ENCODE measurements around the gene ANKS3.
A peak's percentile ranks its signal among the peaks of the same experiment; 100 is the strongest.

ANKS3 gene

DNA sequence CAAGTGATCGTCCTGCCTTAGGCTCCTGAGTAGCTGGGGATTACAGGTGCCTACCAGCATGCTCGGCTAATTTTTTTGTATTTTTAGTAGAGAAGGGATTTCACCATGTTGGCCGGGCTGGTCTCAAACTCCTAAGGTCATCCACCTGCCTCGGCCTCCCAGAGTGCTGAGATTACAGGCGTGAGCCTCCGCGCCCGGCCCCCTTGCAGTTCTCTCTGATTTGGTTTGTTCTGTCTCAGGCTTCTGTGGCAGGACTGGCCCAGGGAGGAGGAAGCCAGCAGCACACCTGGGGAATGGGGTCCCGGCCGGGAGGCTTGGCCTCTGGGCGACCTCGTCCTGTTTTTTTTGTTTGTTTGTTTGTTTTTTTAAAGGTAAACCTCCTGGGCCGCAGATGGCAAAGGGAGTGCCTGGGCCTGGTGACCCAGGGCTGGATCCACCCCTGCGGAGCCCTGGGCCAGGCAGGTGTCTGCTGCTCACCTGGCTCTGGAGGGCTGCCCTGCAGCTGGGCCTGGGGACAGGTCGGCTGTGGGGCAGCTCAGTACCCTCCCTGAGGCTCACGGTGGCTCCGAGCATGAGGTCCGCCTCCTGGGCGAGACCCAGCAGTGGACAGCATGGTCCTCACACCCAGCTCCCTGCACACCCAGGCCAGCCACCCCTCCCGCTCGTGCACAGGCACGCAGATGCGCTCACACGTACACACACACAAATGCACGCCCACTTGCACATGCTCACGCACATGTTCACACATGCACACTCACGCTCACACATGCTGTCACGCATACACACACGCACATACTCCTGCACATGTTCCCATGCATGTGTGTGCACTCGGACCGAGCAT, 44.0 kb downstream of the ANKS3 start:
- Histone ChIP-seq H3K79me1 (ENCODE audit: low read depth, low read length) (peaks cover 10% of the 10 kb centered on the region), H2BK120ac (ENCODE audit: low read depth, low read length) (no peak overlapping the region), H3K4me3 (ENCODE audit: low read length in 2 of 2) (peak overlapping the region in 1 of 2 donors; percentile 67), H4K8ac (ENCODE audit: low read depth, low read length) (no peak overlapping the region), H3K27me3 (ENCODE audit: control insufficient read depth in 3 of 3, insufficient read depth in 3 of 3, low read depth in 1 of 3, low read length in 3 of 3) (no peaks in the 10 kb centered on the region), H3K27ac (replicated peaks; ENCODE audit: low read length) (no peak overlapping the region), H2BK5ac (ENCODE audit: low read length) (no peak overlapping the region), H3K23ac (ENCODE audit: low read depth, low read length, poor library complexity) (peak overlapping the region; percentile 91), H2BK12ac (ENCODE audit: low read length) (peak overlapping the region; percentile 10), H2AFZ (ENCODE audit: low read length) (no peak overlapping the region), H3K4ac (ENCODE audit: low read length) (no peak overlapping the region), H2BK15ac (ENCODE audit: low read length) (no peak overlapping the region), H3K14ac (ENCODE audit: low read length) (peak overlapping the region; percentile 71), H3K18ac (ENCODE audit: low read length) (no peak overlapping the region), H3K9me3 (replicated peaks in 1 of 2; ENCODE audit: control insufficient read depth in 2 of 2, insufficient read depth in 1 of 2, low read depth in 1 of 2, low read length in 2 of 2) (peaks cover 0 to 2% of the 10 kb centered on the region in 2 donors), H3K4me2 (ENCODE audit: insufficient read depth, low read length, poor library complexity, severe bottlenecking) (no peak overlapping the region), H3K9ac (ENCODE audit: low read depth, low read length, poor library complexity) (peak overlapping the region; percentile 44), H3K36me3 (replicated peaks in 1 of 2; ENCODE audit: control insufficient read depth in 2 of 2, insufficient read depth in 2 of 2, low read length in 2 of 2) (peaks cover 9 to 51% of the 10 kb centered on the region in 2 donors), H3K4me1 (ENCODE audit: control insufficient read depth in 2 of 2, insufficient read depth in 1 of 2, low read depth in 1 of 2, low read length in 2 of 2) (peaks cover 3 to 10% of the 10 kb centered on the region in 2 donors), H2AK5ac (ENCODE audit: low read depth, low read length) (no peak overlapping the region), H4K91ac (ENCODE audit: low read depth, low read length, poor library complexity) (no peak overlapping the region)
- no CpG with 5 or more reads among the region's 31 CpGs for WGBS, 2 donors (ENCODE audit: extremely low coverage in 2 of 2, insufficient read length in 2 of 2, insufficient replicate concordance in 1 of 2)
- DNase-seq (ENCODE audit: low spot score) = no peak

- H2BK120ac ChIP-seq (ENCODE audit: low read depth, low read length) = no peak overlapping the region
- H3K27me3 ChIP-seq (ENCODE audit: control insufficient read depth in 3 of 3, insufficient read depth in 3 of 3, low read depth in 1 of 3, low read length in 3 of 3) = no peaks in the 10 kb centered on the region
- H3K4me1 ChIP-seq (ENCODE audit: control insufficient read depth in 2 of 2, insufficient read depth in 1 of 2, low read depth in 1 of 2, low read length in 2 of 2) = peaks cover 0 to 6% of the 10 kb centered on the region in 2 donors
- H3K4me3 ChIP-seq (ENCODE audit: low read length in 2 of 2) = no peak overlapping the region
- no peak overlapping the region for H3K18ac ChIP-seq (ENCODE audit: low read length)
- H2AFZ ChIP-seq (ENCODE audit: low read length) = no peak overlapping the region
- H3K9me3 ChIP-seq (replicated peaks in 1 of 2; ENCODE audit: control insufficient read depth in 2 of 2, insufficient read depth in 1 of 2, low read depth in 1 of 2, low read length in 2 of 2) = peaks cover 0 to 2% of the 10 kb centered on the region in 2 donors
- no peak overlapping the region for H4K8ac ChIP-seq (ENCODE audit: low read depth, low read length)
- H3K36me3 ChIP-seq (replicated peaks in 1 of 2; ENCODE audit: control insufficient read depth in 2 of 2, insufficient read depth in 2 of 2, low read length in 2 of 2) = peaks cover 11 to 55% of the 10 kb centered on the region in 2 donors
- no peak for DNase-seq (ENCODE audit: low spot score)
- H4K91ac ChIP-seq (ENCODE audit: low read depth, low read length, poor library complexity) = no peak overlapping the region
- H3K14ac ChIP-seq (ENCODE audit: low read length) = no peak overlapping the region
- H2BK12ac ChIP-seq (ENCODE audit: low read length) = no peak overlapping the region
- no peak overlapping the region for H2BK15ac ChIP-seq (ENCODE audit: low read length)
- WGBS, 2 donors (ENCODE audit: extremely low coverage in 2 of 2, insufficient read length in 2 of 2, insufficient replicate concordance in 1 of 2) = no CpG with 5 or more reads among the region's 21 CpGs
- no peak overlapping the region for H3K23ac ChIP-seq (ENCODE audit: low read depth, low read length, poor library complexity)
- H3K79me1 ChIP-seq (ENCODE audit: low read depth, low read length) = peaks cover 5% of the 10 kb centered on the region
- no peak overlapping the region for H3K27ac ChIP-seq (replicated peaks; ENCODE audit: low read length)
- peak overlapping the region; percentile 29 for H2BK5ac ChIP-seq (ENCODE audit: low read length)
- H3K9ac ChIP-seq (ENCODE audit: low read depth, low read length, poor library complexity) = peak overlapping the region; percentile 67
- H3K4ac ChIP-seq (ENCODE audit: low read length) = no peak overlapping the region
- no peak overlapping the region for H3K4me2 ChIP-seq (ENCODE audit: insufficient read depth, low read length, poor library complexity, severe bottlenecking)
- H2AK5ac ChIP-seq (ENCODE audit: low read depth, low read length) = no peak overlapping the region
Measured at GRCh38 chr16:4689091-4689671, 44.9 kb downstream of the ANKS3 start.

- Histone ChIP-seq H2AFZ (ENCODE audit: low read length) (no peak overlapping the region), H2BK15ac (ENCODE audit: low read length) (no peak overlapping the region), H2BK120ac (ENCODE audit: low read depth, low read length) (no peak overlapping the region), H4K91ac (ENCODE audit: low read depth, low read length, poor library complexity) (no peak overlapping the region), H3K14ac (ENCODE audit: low read length) (no peak overlapping the region), H3K4me1 (ENCODE audit: control insufficient read depth in 2 of 2, insufficient read depth in 1 of 2, low read depth in 1 of 2, low read length in 2 of 2) (peaks cover 0 to 6% of the 10 kb centered on the region in 2 donors), H3K27me3 (ENCODE audit: control insufficient read depth in 3 of 3, insufficient read depth in 3 of 3, low read depth in 1 of 3, low read length in 3 of 3) (no peaks in the 10 kb centered on the region), H3K79me1 (ENCODE audit: low read depth, low read length) (peaks cover 1% of the 10 kb centered on the region), H2AK5ac (ENCODE audit: low read depth, low read length) (no peak overlapping the region), H3K4ac (ENCODE audit: low read length) (no peak overlapping the region), H2BK5ac (ENCODE audit: low read length) (no peak overlapping the region), H4K8ac (ENCODE audit: low read depth, low read length) (no peak overlapping the region), H3K9ac (ENCODE audit: low read depth, low read length, poor library complexity) (no peak overlapping the region), H3K36me3 (replicated peaks in 1 of 2; ENCODE audit: control insufficient read depth in 2 of 2, insufficient read depth in 2 of 2, low read length in 2 of 2) (peaks cover 12 to 59% of the 10 kb centered on the region in 2 donors), H3K27ac (replicated peaks; ENCODE audit: low read length) (no peak overlapping the region), H3K23ac (ENCODE audit: low read depth, low read length, poor library complexity) (peak overlapping the region; percentile 85), H3K18ac (ENCODE audit: low read length) (no peak overlapping the region), H3K9me3 (replicated peaks in 1 of 2; ENCODE audit: control insufficient read depth in 2 of 2, insufficient read depth in 1 of 2, low read depth in 1 of 2, low read length in 2 of 2) (peaks cover 0 to 2% of the 10 kb centered on the region in 2 donors), H3K4me3 (ENCODE audit: low read length in 2 of 2) (no peak overlapping the region), H2BK12ac (ENCODE audit: low read length) (no peak overlapping the region), H3K4me2 (ENCODE audit: insufficient read depth, low read length, poor library complexity, severe bottlenecking) (no peak overlapping the region)
- DNase-seq (ENCODE audit: low spot score) = no peak
- WGBS, 2 donors (ENCODE audit: extremely low coverage in 2 of 2, insufficient read length in 2 of 2, insufficient replicate concordance in 1 of 2) = no CpG with 5 or more reads among the region's 22 CpGs
Measured at GRCh38 chr16:4688674-4689045, 45.4 kb downstream of the ANKS3 start.

DNA sequence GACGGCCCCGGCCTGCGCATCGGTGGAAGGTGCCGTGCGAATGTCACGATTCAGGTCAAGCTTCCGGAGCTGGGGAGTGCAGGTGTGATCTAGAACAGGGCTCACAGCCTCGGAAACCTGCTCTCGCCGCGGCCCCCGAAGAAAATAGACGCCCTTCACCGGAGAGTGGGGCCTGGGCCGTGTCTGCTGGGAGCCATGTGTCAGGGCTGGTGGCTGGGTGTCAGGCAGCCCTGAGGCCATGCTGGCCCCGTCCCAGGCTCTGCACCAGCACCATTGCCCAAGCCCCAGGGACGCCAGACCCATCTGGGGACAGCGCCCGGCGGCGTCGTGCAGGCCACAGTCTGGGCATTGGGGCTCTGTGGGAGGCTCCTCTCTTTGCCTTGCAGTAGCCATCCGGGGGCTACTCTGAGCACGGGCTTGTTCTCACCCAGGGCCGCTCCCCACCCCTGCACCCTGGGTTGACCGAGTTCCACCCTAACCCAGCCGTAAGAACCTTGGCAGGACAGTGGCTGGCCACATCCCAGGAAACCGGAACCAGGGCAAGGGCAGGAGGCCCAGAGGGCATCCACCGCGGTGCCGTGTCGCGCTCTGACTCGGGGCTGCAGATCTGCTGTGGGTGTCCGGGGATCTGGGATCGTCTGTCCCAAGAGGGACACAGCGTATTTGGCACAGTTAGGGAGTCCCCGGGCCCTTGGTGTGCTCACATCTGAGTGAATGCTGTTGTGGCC, 46.0 kb downstream of the ANKS3 start:
- Histone ChIP-seq H2BK120ac (ENCODE audit: low read depth, low read length) (no peak overlapping the region), H3K9ac (ENCODE audit: low read depth, low read length, poor library complexity) (peak overlapping the region; percentile 72), H3K27me3 (ENCODE audit: control insufficient read depth in 3 of 3, insufficient read depth in 3 of 3, low read depth in 1 of 3, low read length in 3 of 3) (no peaks in the 10 kb centered on the region), H3K36me3 (replicated peaks in 1 of 2; ENCODE audit: control insufficient read depth in 2 of 2, insufficient read depth in 2 of 2, low read length in 2 of 2) (peaks cover 12 to 65% of the 10 kb centered on the region in 2 donors), H3K23ac (ENCODE audit: low read depth, low read length, poor library complexity) (peak overlapping the region; percentile 85), H3K4ac (ENCODE audit: low read length) (no peak overlapping the region), H3K79me1 (ENCODE audit: low read depth, low read length) (no peaks in the 10 kb centered on the region), H2BK15ac (ENCODE audit: low read length) (no peak overlapping the region), H3K18ac (ENCODE audit: low read length) (no peak overlapping the region), H3K4me1 (ENCODE audit: control insufficient read depth in 2 of 2, insufficient read depth in 1 of 2, low read depth in 1 of 2, low read length in 2 of 2) (peaks cover 0 to 6% of the 10 kb centered on the region in 2 donors), H4K91ac (ENCODE audit: low read depth, low read length, poor library complexity) (no peak overlapping the region), H2AK5ac (ENCODE audit: low read depth, low read length) (no peak overlapping the region), H3K4me2 (ENCODE audit: insufficient read depth, low read length, poor library complexity, severe bottlenecking) (no peak overlapping the region), H4K8ac (ENCODE audit: low read depth, low read length) (no peak overlapping the region), H2AFZ (ENCODE audit: low read length) (no peak overlapping the region), H3K14ac (ENCODE audit: low read length) (peak overlapping the region; percentile 56), H3K27ac (replicated peaks; ENCODE audit: low read length) (no peak overlapping the region), H3K9me3 (replicated peaks in 1 of 2; ENCODE audit: control insufficient read depth in 2 of 2, insufficient read depth in 1 of 2, low read depth in 1 of 2, low read length in 2 of 2) (peaks cover 0 to 2% of the 10 kb centered on the region in 2 donors), H2BK12ac (ENCODE audit: low read length) (no peak overlapping the region), H3K4me3 (ENCODE audit: low read length in 2 of 2) (no peak overlapping the region), H2BK5ac (ENCODE audit: low read length) (no peak overlapping the region)
- no peak for DNase-seq (ENCODE audit: low spot score)
- no CpG with 5 or more reads among the region's 39 CpGs for WGBS, 2 donors (ENCODE audit: extremely low coverage in 2 of 2, insufficient read length in 2 of 2, insufficient replicate concordance in 1 of 2)

All from neuronal stem cell (in vitro differentiated cells).